HG03442 (cell line): Measurements from ENCODE around the gene LAMTOR4.
A peak's percentile ranks its signal among the peaks of the same experiment; 100 is the strongest.

Experiments
- ATAC-seq: cut with Tn5 transposase; IDR thresholded peaks from one replicate; pipeline ENCODE4 v1.9.1; 2021; ENCODE audit warnings: mild to moderate bottlenecking, moderate library complexity; ENCODE audit not compliant: unreplicated experiment

The LAMTOR4 gene

GRCh38 chr7:100148559-100149328 is at the start of gene LAMTOR4:
Gene LAMTOR4 (plus strand): TSS chr7:100148918. CDS start chr7:100148973, 55 bp downstream.
- peak; percentile 97 for ATAC-seq

GRCh38 chr7:100099452-100099851 is 49.3 kb upstream of the LAMTOR4 start:
- no peak for ATAC-seq

- ATAC-seq = peak; percentile 61
Measured at GRCh38 chr7:100100420-100101015, 48.2 kb upstream of the LAMTOR4 start.

GRCh38 chr7:100101016-100101862 is 47.5 kb upstream of the LAMTOR4 start, which contains the start of the genes AP4M1 and MCM7:
Gene AP4M1 (plus strand): TSS chr7:100101643. CDS start chr7:100101715, 72 bp downstream.
Gene MCM7 (minus strand): TSS chr7:100101397. CDS start chr7:100101294, 103 bp downstream.
- ATAC-seq = peak; percentile 78

- no peak for ATAC-seq
Measured at GRCh38 chr7:100102950-100103840, 45.5 kb upstream of the LAMTOR4 start.

GRCh38 chr7:100105534-100105933 is 43.2 kb upstream of the LAMTOR4 start:
- no peak for ATAC-seq

- no peak for ATAC-seq
Measured at GRCh38 chr7:100106633-100107032, 42.1 kb upstream of the LAMTOR4 start.

- ATAC-seq = no peak
Measured at GRCh38 chr7:100107125-100107737, 41.5 kb upstream of the LAMTOR4 start.

- ATAC-seq = no peak
Measured at GRCh38 chr7:100107890-100108289, 40.8 kb upstream of the LAMTOR4 start.

- no peak for ATAC-seq
Measured at GRCh38 chr7:100109521-100110163, 39.1 kb upstream of the LAMTOR4 start.

GRCh38 chr7:100111156-100111555 is 37.6 kb upstream of the LAMTOR4 start:
- ATAC-seq = no peak

GRCh38 chr7:100111914-100112313 is 36.8 kb upstream of the LAMTOR4 start:
- no peak for ATAC-seq

GRCh38 chr7:100115026-100115425 is 33.7 kb upstream of the LAMTOR4 start:
- no peak for ATAC-seq

- ATAC-seq = no peak
Measured at GRCh38 chr7:100118388-100119071, 30.2 kb upstream of the LAMTOR4 start.

GRCh38 chr7:100119072-100119969 is 29.4 kb upstream of the LAMTOR4 start, which contains the start of the genes CNPY4 and TAF6:
Gene CNPY4 (plus strand): TSS chr7:100119634. CDS start chr7:100119745, 111 bp downstream.
Gene TAF6 (minus strand): TSS chr7:100119358. CDS start chr7:100114209, 5,149 bp downstream.
- ATAC-seq = peak; percentile 68

- peak; percentile 22 for ATAC-seq
Measured at GRCh38 chr7:100119970-100120732, 28.6 kb upstream of the LAMTOR4 start.

GRCh38 chr7:100120733-100121036 is 28.0 kb upstream of the LAMTOR4 start:
- ATAC-seq = no peak
